ENCODE data around the gene MTHFD1L. TPM values are rescaled to one million over a fixed set of nuclear protein-coding genes. Genes with fewer than 3 reads are reported as not detected.

The MTHFD1L gene
- total and polyA plus RNA-seq, 2 of the 8 experiments (the other 6 are each of a cell fraction or from before 2014, with no cell fraction given) = 29.2 to 105 TPM

GRCh38 chr6:151065027-151065815, 199.7 kb downstream of the MTHFD1L start:
- CTCF ChIA-PET (ENCODE audit: partially characterized antibody) = interaction anchor here (1.2 kb wide), 1 partner anchor 11 kb away, joined by 5 read pairs; no protein-coding TSS in a partner anchor
- 93% methylated on average over 10 of the region's 10 CpGs; no CpG with 5 or more reads in 1 of the 2 experiments for WGBS, 2 experiments (ENCODE audit: extremely low coverage in 1 of 2, insufficient coverage in 1 of 2, insufficient read length in 1 of 2, insufficient replicate concordance in 2 of 2, low coverage in 1 of 2, low lambda C conversion rate in 2 of 2, missing lambda C conversion rate in 1 of 2)

More at GRCh38 chr6:151065027-151065815, 199.7 kb downstream of the MTHFD1L start:
- Histone ChIP-seq H3K4me3 (ENCODE audit: extremely low read depth in 1 of 4, insufficient read depth in 2 of 4, low read depth in 3 of 4, low read length in 4 of 4) (no peak overlapping the region), H4K8ac (ENCODE audit: extremely low read depth, insufficient read depth, low read length) (no peak overlapping the region), H3K79me1 (ENCODE audit: low read depth, low read length) (no peaks in the 10 kb centered on the region), H3K4ac (replicated peaks; ENCODE audit: insufficient read length, low read depth, low read length) (no peak overlapping the region), H3K4me2 (ENCODE audit: insufficient read depth in 1 of 2, low read depth in 2 of 2, low read length in 2 of 2) (no peak overlapping the region), H3K14ac (ENCODE audit: insufficient read length) (no peak overlapping the region), H3K56ac (replicated peaks; ENCODE audit: insufficient read length, low read depth, low read length) (no peak overlapping the region), H2BK20ac (ENCODE audit: low read length) (no peak overlapping the region), H2BK12ac (ENCODE audit: low read depth, low read length) (no peak overlapping the region), H3K23me2 (ENCODE audit: low read depth, low read length) (no peaks in the 10 kb centered on the region), H3K4me1 (replicated peaks in 1 of 4; ENCODE audit: control insufficient read depth in 3 of 4, insufficient read depth in 4 of 4, low read length in 3 of 4) (no peaks in the 10 kb centered on the region), H3K18ac (ENCODE audit: extremely low read depth, low read length) (no peak overlapping the region), H3K36me3 (ENCODE audit: control insufficient read depth in 2 of 4, insufficient read depth in 4 of 4, low read length in 3 of 4) (peaks cover 0 to 8% (median 0%) of the 10 kb centered on the region in 4 experiments; a peak in 3 of 8 replicates), H2BK15ac (ENCODE audit: low read length) (no peak overlapping the region), H2AK5ac (ENCODE audit: low read depth, low read length) (no peak overlapping the region), H3K23ac (ENCODE audit: insufficient read length) (no peak overlapping the region), H3K27ac (ENCODE audit: low read depth, low read length) (no peak overlapping the region), H2BK120ac (replicated peaks; ENCODE audit: low read depth, low read length) (no peak overlapping the region), H3K9ac (replicated peaks in 1 of 4; ENCODE audit: extremely low read depth in 1 of 4, low read depth in 3 of 4, low read length in 3 of 4) (no peak overlapping the region), H4K5ac (ENCODE audit: insufficient read length, low read depth, low read length) (no peak overlapping the region), H3K9me3 (ENCODE audit: insufficient read depth in 2 of 2, low read depth in 1 of 2, low read length in 1 of 2) (no peaks in the 10 kb centered on the region), H2BK5ac (ENCODE audit: low read depth, low read length) (no peak overlapping the region), H4K20me1 (replicated peaks in 1 of 2; ENCODE audit: control insufficient read depth in 1 of 2, insufficient read depth in 2 of 2, low read length in 2 of 2) (no peaks in the 10 kb centered on the region), H2AFZ (ENCODE audit: low read length) (no peak overlapping the region), H4K91ac (replicated peaks; ENCODE audit: insufficient read length, low read length) (no peak overlapping the region), H3K27me3 (replicated peaks in 1 of 4; ENCODE audit: control insufficient read depth in 3 of 4, extremely low read depth in 1 of 4, insufficient read depth in 3 of 4, low read length in 3 of 4) (no peaks in the 10 kb centered on the region), H3K79me2 (ENCODE audit: control insufficient read depth in 1 of 2, insufficient read depth in 2 of 2, low read length in 2 of 2) (no peaks in the 10 kb centered on the region)
- FAIRE-seq (no peak), DNase-seq (ENCODE audit: low read depth in 1 of 2, low spot score in 2 of 2) (peak in 1 of 2 experiments; percentile 33)
- TF ChIP-seq HDAC2 (IDR thresholded peaks at IDR 0.05; ENCODE audit: borderline replicate concordance in 1 of 2, low read depth in 2 of 2, low read length in 2 of 2) = no peak
- TF ChIP-seq POLR2A (IDR thresholded peaks at IDR 0.05; ENCODE audit: control extremely low read depth in 1 of 2, low read depth in 2 of 2, low read length in 2 of 2) = no peak
- no peak for TF ChIP-seq KDM4A (IDR thresholded peaks at IDR 0.05; ENCODE audit: low read depth, low read length, severe bottlenecking)
- POLR2A ChIA-PET (ENCODE audit: partially characterized antibody) = no interaction called here

All from H1 (cell line).